ENCODE results near the gene HHAT. TPM values are rescaled to one million over a fixed set of nuclear protein-coding genes. Genes with fewer than 3 reads are reported as not detected.

Gene HHAT
- total RNA-seq, 1 donor from 2014 or later, result 11.4 TPM

- H3K4me1 Mint-ChIP-seq (ENCODE audit: low read depth, unreplicated experiment), result no peaks in the 10 kb centered on the region
- H3K27ac ChIP-seq (ENCODE audit: low read depth, low read length), result no peak overlapping the region
- FAIRE-seq, result no peak
- H3K27me3 Mint-ChIP-seq (ENCODE audit: low read depth, unreplicated experiment), result peaks cover 3% of the 10 kb centered on the region
- no peak overlapping the region for H2AFZ ChIP-seq (ENCODE audit: low read depth, low read length)
- no peaks in the 10 kb centered on the region for H3K27me3 ChIP-seq (ENCODE audit: insufficient read depth, low read length)
- TF ChIP-seq EZH2 (IDR thresholded peaks at IDR 0.05; ENCODE audit: insufficient read depth, low read length), result no peak
- TF ChIP-seq CTCF (IDR thresholded peaks at IDR 0.05; ENCODE audit: insufficient read depth, low read depth, low read length), result no peak
- no peaks in the 10 kb centered on the region for H3K36me3 ChIP-seq (ENCODE audit: insufficient read depth, low read length)
- H3K4me3 Mint-ChIP-seq (ENCODE audit: unreplicated experiment), result no peak overlapping the region
- no peaks in the 10 kb centered on the region for H3K79me2 ChIP-seq (ENCODE audit: insufficient read depth, low read length)
- no peaks in the 10 kb centered on the region for H3K9me3 ChIP-seq (ENCODE audit: insufficient read depth, low read depth, low read length)
- H3K27ac Mint-ChIP-seq (ENCODE audit: unreplicated experiment), result no peak overlapping the region
- no peaks in the 10 kb centered on the region for H4K20me1 ChIP-seq (ENCODE audit: insufficient read depth, low read length)
- no peak overlapping the region for H3K9ac ChIP-seq (ENCODE audit: low read length)
- no peaks in the 10 kb centered on the region for H3K4me1 ChIP-seq (ENCODE audit: insufficient read depth, low read length)
- peaks cover 6% of the 10 kb centered on the region for H3K36me3 Mint-ChIP-seq (ENCODE audit: low read depth, unreplicated experiment)
- H3K9me3 Mint-ChIP-seq (ENCODE audit: unreplicated experiment), result no peaks in the 10 kb centered on the region
- no peak overlapping the region for H3K4me3 ChIP-seq (ENCODE audit: insufficient read depth, low read depth, low read length)
- DNase-seq (ENCODE audit: low read depth), result no peak
- H3K4me2 ChIP-seq (ENCODE audit: low read length), result no peak overlapping the region
Measured at GRCh38 chr1:210483821-210484220, 155.1 kb downstream of the HHAT start.

DNA sequence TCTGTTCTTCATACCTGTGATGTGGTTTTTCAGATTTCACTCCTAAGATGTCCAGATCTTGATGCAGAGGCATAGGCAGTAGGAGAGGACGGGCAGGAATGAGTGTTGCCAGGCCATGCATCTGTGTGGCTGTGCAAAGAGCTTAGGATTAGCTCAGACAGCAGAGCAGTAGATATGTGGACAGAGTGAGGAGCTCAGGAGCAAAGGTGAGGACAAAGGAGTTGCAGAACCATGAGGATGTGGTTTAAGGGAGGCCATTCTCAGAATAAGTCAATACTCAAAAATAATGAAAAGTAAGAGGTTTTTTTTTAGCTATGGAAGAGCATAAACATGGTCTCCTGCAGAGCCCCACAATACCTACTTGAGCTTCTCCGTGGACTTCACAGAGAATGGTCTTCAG, 158.3 kb downstream of the HHAT start:
- Histone ChIP-seq H3K27ac (ENCODE audit: low read depth, low read length) (no peak overlapping the region), H3K9me3 (ENCODE audit: insufficient read depth, low read depth, low read length) (no peaks in the 10 kb centered on the region), H4K20me1 (ENCODE audit: insufficient read depth, low read length) (no peaks in the 10 kb centered on the region), H2AFZ (ENCODE audit: low read depth, low read length) (no peak overlapping the region), H3K9ac (ENCODE audit: low read length) (no peak overlapping the region), H3K4me1 (ENCODE audit: insufficient read depth, low read length) (no peaks in the 10 kb centered on the region), H3K79me2 (ENCODE audit: insufficient read depth, low read length) (no peaks in the 10 kb centered on the region), H3K4me2 (ENCODE audit: low read length) (no peak overlapping the region), H3K27me3 (ENCODE audit: insufficient read depth, low read length) (no peaks in the 10 kb centered on the region), H3K4me3 (ENCODE audit: insufficient read depth, low read depth, low read length) (no peak overlapping the region), H3K36me3 (ENCODE audit: insufficient read depth, low read length) (no peaks in the 10 kb centered on the region)
- peaks cover 6% of the 10 kb centered on the region for H3K36me3 Mint-ChIP-seq (ENCODE audit: low read depth, unreplicated experiment)
- TF ChIP-seq CTCF (IDR thresholded peaks at IDR 0.05; ENCODE audit: insufficient read depth, low read depth, low read length) (no peak), EZH2 (IDR thresholded peaks at IDR 0.05; ENCODE audit: insufficient read depth, low read length) (no peak)
- H3K9me3 Mint-ChIP-seq (ENCODE audit: unreplicated experiment), result no peaks in the 10 kb centered on the region
- no peaks in the 10 kb centered on the region for H3K27me3 Mint-ChIP-seq (ENCODE audit: low read depth, unreplicated experiment)
- DNase-seq (ENCODE audit: low read depth) (no peak), FAIRE-seq (no peak)
- H3K4me1 Mint-ChIP-seq (ENCODE audit: low read depth, unreplicated experiment), result no peaks in the 10 kb centered on the region
- H3K4me3 Mint-ChIP-seq (ENCODE audit: unreplicated experiment), result no peak overlapping the region
- no peak overlapping the region for H3K27ac Mint-ChIP-seq (ENCODE audit: unreplicated experiment)

DNA sequence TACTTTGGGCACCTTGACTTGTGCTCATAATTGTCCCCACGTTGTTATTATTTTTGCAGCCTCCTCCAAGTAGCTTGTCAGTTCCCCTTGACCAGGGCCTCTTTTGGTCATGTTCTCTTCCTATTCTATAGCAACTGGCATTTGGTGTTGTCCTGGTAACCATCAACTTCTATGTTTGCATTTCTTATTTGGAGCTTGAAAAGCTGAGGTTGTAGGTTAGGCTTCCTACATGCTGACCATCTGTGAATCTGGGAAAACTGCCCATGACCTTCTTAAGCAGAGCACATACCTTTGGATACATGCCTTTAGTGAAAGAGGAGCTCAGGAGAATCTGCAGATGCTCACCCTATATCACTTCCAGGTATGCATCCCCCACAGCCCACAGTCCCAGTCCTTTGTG, 160.8 kb downstream of the HHAT start:
- no peaks in the 10 kb centered on the region for H3K27me3 Mint-ChIP-seq (ENCODE audit: low read depth, unreplicated experiment)
- H3K9me3 Mint-ChIP-seq (ENCODE audit: unreplicated experiment), result no peaks in the 10 kb centered on the region
- H3K4me3 ChIP-seq (ENCODE audit: insufficient read depth, low read depth, low read length), result no peak overlapping the region
- no peaks in the 10 kb centered on the region for H4K20me1 ChIP-seq (ENCODE audit: insufficient read depth, low read length)
- no peak overlapping the region for H2AFZ ChIP-seq (ENCODE audit: low read depth, low read length)
- H3K9me3 ChIP-seq (ENCODE audit: insufficient read depth, low read depth, low read length), result no peaks in the 10 kb centered on the region
- no peak overlapping the region for H3K4me3 Mint-ChIP-seq (ENCODE audit: unreplicated experiment)
- no peak overlapping the region for H3K9ac ChIP-seq (ENCODE audit: low read length)
- H3K79me2 ChIP-seq (ENCODE audit: insufficient read depth, low read length), result no peaks in the 10 kb centered on the region
- H3K27ac Mint-ChIP-seq (ENCODE audit: unreplicated experiment), result no peak overlapping the region
- no peak overlapping the region for H3K27ac ChIP-seq (ENCODE audit: low read depth, low read length)
- no peaks in the 10 kb centered on the region for H3K4me1 ChIP-seq (ENCODE audit: insufficient read depth, low read length)
- DNase-seq (ENCODE audit: low read depth) (peak; percentile 24), FAIRE-seq (no peak)
- H3K27me3 ChIP-seq (ENCODE audit: insufficient read depth, low read length), result no peaks in the 10 kb centered on the region
- H3K4me1 Mint-ChIP-seq (ENCODE audit: low read depth, unreplicated experiment), result no peaks in the 10 kb centered on the region
- TF ChIP-seq EZH2 (IDR thresholded peaks at IDR 0.05; ENCODE audit: insufficient read depth, low read length) (no peak), CTCF (IDR thresholded peaks at IDR 0.05; ENCODE audit: insufficient read depth, low read depth, low read length) (no peak)
- no peaks in the 10 kb centered on the region for H3K36me3 ChIP-seq (ENCODE audit: insufficient read depth, low read length)
- no peak overlapping the region for H3K4me2 ChIP-seq (ENCODE audit: low read length)
- H3K36me3 Mint-ChIP-seq (ENCODE audit: low read depth, unreplicated experiment), result peaks cover 8% of the 10 kb centered on the region
